Measurements from ENCODE around the gene MIER3. TPM values are rescaled to one million over a fixed set of nuclear protein-coding genes. Genes with fewer than 3 reads are reported as not detected.
"Not testable (repeated sequence)": the region's sequence is repeated elsewhere in the genome, so short reads cannot be mapped to it uniquely, and the experiment has no call there.

The MIER3 gene
- 10 to 100 TPM in 3 of 6 donors, 1 to 10 TPM in 3; 8.1 to 14.2 (median 9.8) TPM for polyA plus RNA-seq (ENCODE audit: low read depth in 6 of 6)

GRCh38 chr5:56951946-56952691 lies at the start of gene MIER3:
Gene MIER3 (minus strand): TSS chr5:56952123. CDS start chr5:56952102, 21 bp downstream.
- peak; percentile 92 for ATAC-seq (ENCODE audit: low read depth in 2 of 2)
- Mint-ChIP-seq H3K27ac (peak within 1 kb of the TSS in 5 of 6 donors; percentile 77 to 98 (median 90)), H3K27me3 (peaks cover 0 to 5% (median 0%) of the 10 kb centered on the region in 3 donors), H3K4me1 (peaks cover 19 to 27% (median 21%) of the 10 kb centered on the region in 3 donors), H3K4me3 (peak within 1 kb of the TSS; percentile 92 to 97 (median 95)), H3K9me3 (no peaks in the 10 kb centered on the region), H3K36me3 (no peaks in the 10 kb centered on the region)
- DNase-seq, result peak; percentile 80

- no peak overlapping the region for H3K27ac Mint-ChIP-seq
- H3K4me3 Mint-ChIP-seq, result no peak overlapping the region
- no peak for ATAC-seq (ENCODE audit: low read depth in 2 of 2)
- peaks cover 0 to 5% (median 5%) of the 10 kb centered on the region in 3 donors for H3K4me1 Mint-ChIP-seq
- no peaks in the 10 kb centered on the region for H3K9me3 Mint-ChIP-seq
- H3K27me3 Mint-ChIP-seq, result peaks cover under 1 to 4% (median 2%) of the 10 kb centered on the region in 3 donors
- DNase-seq, result no peak
- H3K36me3 Mint-ChIP-seq, result no peaks in the 10 kb centered on the region
Measured at GRCh38 chr5:56995596-56995995, 43.7 kb upstream of the MIER3 start.

GRCh38 chr5:56993241-56993640 lies 41.3 kb upstream of the MIER3 start:
- Mint-ChIP-seq H3K27me3 (no peaks in the 10 kb centered on the region), H3K36me3 (no peaks in the 10 kb centered on the region), H3K4me3 (no peak overlapping the region), H3K4me1 (peaks cover 0 to 5% (median 5%) of the 10 kb centered on the region in 3 donors), H3K9me3 (no peaks in the 10 kb centered on the region), H3K27ac (no peak overlapping the region)
- ATAC-seq (ENCODE audit: low read depth in 2 of 2), result no peak
- no peak for DNase-seq

- no peaks in the 10 kb centered on the region for H3K36me3 Mint-ChIP-seq
- peaks cover 9 to 16% (median 12%) of the 10 kb centered on the region in 3 donors for H3K4me1 Mint-ChIP-seq
- H3K27ac Mint-ChIP-seq, result no peak overlapping the region
- no peaks in the 10 kb centered on the region for H3K9me3 Mint-ChIP-seq
- H3K27me3 Mint-ChIP-seq, result no peaks in the 10 kb centered on the region
- no peak overlapping the region for H3K4me3 Mint-ChIP-seq
- ATAC-seq (ENCODE audit: low read depth in 2 of 2) (no peak), DNase-seq (no peak)
Measured at GRCh38 chr5:56989676-56990075, 37.8 kb upstream of the MIER3 start.

- H3K4me1 Mint-ChIP-seq, result peaks cover 9 to 16% (median 12%) of the 10 kb centered on the region in 3 donors
- DNase-seq, result no peak
- no peak for ATAC-seq (ENCODE audit: low read depth in 2 of 2)
- H3K27ac Mint-ChIP-seq, result no peak overlapping the region
- no peaks in the 10 kb centered on the region for H3K36me3 Mint-ChIP-seq
- H3K4me3 Mint-ChIP-seq, result no peak overlapping the region
- H3K27me3 Mint-ChIP-seq, result no peaks in the 10 kb centered on the region
- H3K9me3 Mint-ChIP-seq, result no peaks in the 10 kb centered on the region
Measured at GRCh38 chr5:56988490-56988889, 36.6 kb upstream of the MIER3 start.

GRCh38 chr5:56987171-56987570 lies 35.2 kb upstream of the MIER3 start:
- Mint-ChIP-seq H3K4me3 (no peak overlapping the region), H3K36me3 (no peaks in the 10 kb centered on the region), H3K27ac (no peak overlapping the region), H3K4me1 (peaks cover 9 to 16% (median 12%) of the 10 kb centered on the region in 3 donors), H3K27me3 (no peaks in the 10 kb centered on the region), H3K9me3 (no peaks in the 10 kb centered on the region)
- DNase-seq (no peak), ATAC-seq (ENCODE audit: low read depth in 2 of 2) (no peak)

GRCh38 chr5:56986626-56986947 lies 34.7 kb upstream of the MIER3 start:
- Mint-ChIP-seq H3K4me1 (peaks cover 9 to 16% (median 12%) of the 10 kb centered on the region in 3 donors), H3K27ac (peak overlapping the region in 1 of 6 donors; percentile 34), H3K36me3 (no peaks in the 10 kb centered on the region), H3K9me3 (no peaks in the 10 kb centered on the region), H3K27me3 (no peaks in the 10 kb centered on the region), H3K4me3 (no peak overlapping the region)
- ATAC-seq (ENCODE audit: low read depth in 2 of 2), result peak; percentile 64 to 65
- DNase-seq, result peak; percentile 28

GRCh38 chr5:56985936-56986625 lies 34.2 kb upstream of the MIER3 start:
- Mint-ChIP-seq H3K27me3 (no peaks in the 10 kb centered on the region), H3K36me3 (no peaks in the 10 kb centered on the region), H3K9me3 (no peaks in the 10 kb centered on the region), H3K4me1 (peaks cover 9 to 16% (median 12%) of the 10 kb centered on the region in 3 donors), H3K27ac (peak overlapping the region in 1 of 6 donors; percentile 34), H3K4me3 (peak overlapping the region in 1 of 8 donors; percentile 64)
- DNase-seq (no peak), ATAC-seq (ENCODE audit: low read depth in 2 of 2) (peak; percentile 91 to 93)

- H3K27ac Mint-ChIP-seq, result no peak overlapping the region
- H3K36me3 Mint-ChIP-seq, result no peaks in the 10 kb centered on the region
- peaks cover 9 to 16% (median 12%) of the 10 kb centered on the region in 3 donors for H3K4me1 Mint-ChIP-seq
- H3K27me3 Mint-ChIP-seq, result peaks cover 0 to 5% (median 0%) of the 10 kb centered on the region in 3 donors
- no peak overlapping the region for H3K4me3 Mint-ChIP-seq
- H3K9me3 Mint-ChIP-seq, result no peaks in the 10 kb centered on the region
- DNase-seq, result no peak
- no peak for ATAC-seq (ENCODE audit: low read depth in 2 of 2)
Measured at GRCh38 chr5:56984445-56984844, 32.5 kb upstream of the MIER3 start.

- no peak for DNase-seq
- no peak overlapping the region for H3K27ac Mint-ChIP-seq
- ATAC-seq (ENCODE audit: low read depth in 2 of 2), result no peak
- H3K27me3 Mint-ChIP-seq, result peaks cover 0 to 5% (median 0%) of the 10 kb centered on the region in 3 donors
- H3K4me3 Mint-ChIP-seq, result no peak overlapping the region
- H3K4me1 Mint-ChIP-seq, result peaks cover 9 to 16% (median 12%) of the 10 kb centered on the region in 3 donors
- H3K9me3 Mint-ChIP-seq, result no peaks in the 10 kb centered on the region
- H3K36me3 Mint-ChIP-seq, result no peaks in the 10 kb centered on the region
Measured at GRCh38 chr5:56983593-56984361, 31.9 kb upstream of the MIER3 start.

GRCh38 chr5:56981548-56982315 lies 29.8 kb upstream of the MIER3 start:
- Mint-ChIP-seq H3K4me1 (peaks cover 8 to 13% (median 8%) of the 10 kb centered on the region in 3 donors), H3K36me3 (no peaks in the 10 kb centered on the region), H3K27ac (no peak overlapping the region), H3K27me3 (peaks cover 0 to 5% (median 0%) of the 10 kb centered on the region in 3 donors), H3K4me3 (no peak overlapping the region), H3K9me3 (no peaks in the 10 kb centered on the region)
- ATAC-seq (ENCODE audit: low read depth in 2 of 2), result no peak
- no peak for DNase-seq

GRCh38 chr5:56979968-56980367 lies 28.0 kb upstream of the MIER3 start:
- no peak for ATAC-seq (ENCODE audit: low read depth in 2 of 2)
- Mint-ChIP-seq H3K27ac (peak overlapping the region in 1 of 6 donors; percentile 85), H3K9me3 (no peaks in the 10 kb centered on the region), H3K27me3 (peaks cover 0 to 5% (median 0%) of the 10 kb centered on the region in 3 donors), H3K36me3 (no peaks in the 10 kb centered on the region), H3K4me3 (no peak overlapping the region), H3K4me1 (no peaks in the 10 kb centered on the region)
- no peak for DNase-seq

GRCh38 chr5:56979526-56979925 lies 27.6 kb upstream of the MIER3 start:
- DNase-seq; H3K4me1 Mint-ChIP-seq; ATAC-seq (ENCODE audit: low read depth in 2 of 2); H3K9me3 Mint-ChIP-seq; H3K4me3 Mint-ChIP-seq; H3K36me3 Mint-ChIP-seq; H3K27me3 Mint-ChIP-seq: not testable (repeated sequence)
- H3K27ac Mint-ChIP-seq, result peak overlapping the region in 1 of 6 donors; percentile 20
